Measurements from ENCODE around the gene ATE1. TPM values are rescaled to one million over a fixed set of nuclear protein-coding genes. Genes with fewer than 3 reads are reported as not detected.
"Not testable (repeated sequence)": the region's sequence is repeated elsewhere in the genome, so short reads cannot be mapped to it uniquely, and the experiment has no call there.

The ATE1 gene
- total and polyA plus RNA-seq, 4 donors = 8.3 to 30.0 (median 17.8) TPM

GRCh38 chr10:121926157-121926556 lies 1.7 kb downstream of the ATE1 start:
- 85 to 90% methylated on average over 4 of the region's 4 CpGs for WGBS, 2 donors
- H3K36me3 ChIP-seq (ENCODE audit: control insufficient read depth in 1 of 2, insufficient read depth in 2 of 2, low read length in 1 of 2) = no peaks in the 10 kb centered on the region
- DNase-seq (no peak), ATAC-seq (ENCODE audit: low FRiP score) (no peak)
- intact Hi-C loops (cut with DNase I) = loop anchor here in 1 of 2 donors (5.0 kb wide), 2 partner anchors 126 to 186 kb away; no protein-coding TSS in a partner anchor
- H3K27me3 ChIP-seq (ENCODE audit: control insufficient read depth in 1 of 2, insufficient read depth in 2 of 2, low read length in 1 of 2) = no peaks in the 10 kb centered on the region
- no peaks in the 10 kb centered on the region for H3K4me1 ChIP-seq (ENCODE audit: control insufficient read depth in 1 of 2, insufficient read depth in 2 of 2, low read length in 2 of 2)
- no peak overlapping the region for H3K27ac ChIP-seq (ENCODE audit: low read depth in 1 of 2, low read length in 2 of 2)
- H3K4me3 ChIP-seq (ENCODE audit: low read length in 2 of 2) = no peak overlapping the region
- H3K9me3 ChIP-seq (ENCODE audit: control insufficient read depth, low read length) = no peaks in the 10 kb centered on the region

- ATAC-seq (ENCODE audit: low FRiP score) (no peak), DNase-seq (no peak)
- intact Hi-C loops (cut with DNase I) = no loop called here
- H3K4me1 ChIP-seq (ENCODE audit: control insufficient read depth in 1 of 2, insufficient read depth in 2 of 2, low read length in 2 of 2) = no peaks in the 10 kb centered on the region
- WGBS, 2 donors = 54 to 58% methylated on average over 10 of the region's 10 CpGs
- no peaks in the 10 kb centered on the region for H3K27me3 ChIP-seq (ENCODE audit: control insufficient read depth in 1 of 2, insufficient read depth in 2 of 2, low read length in 1 of 2)
- H3K27ac ChIP-seq (ENCODE audit: low read depth in 1 of 2, low read length in 2 of 2) = no peak overlapping the region
- no peak overlapping the region for H3K4me3 ChIP-seq (ENCODE audit: low read length in 2 of 2)
- no peaks in the 10 kb centered on the region for H3K36me3 ChIP-seq (ENCODE audit: control insufficient read depth in 1 of 2, insufficient read depth in 2 of 2, low read length in 1 of 2)
- no peaks in the 10 kb centered on the region for H3K9me3 ChIP-seq (ENCODE audit: control insufficient read depth, low read length)
These were observed 6.4 kb downstream of the ATE1 start for GRCh38 chr10:121921238-121921931.

GRCh38 chr10:121919666-121920065 lies 8.2 kb downstream of the ATE1 start:
- no peak for ATAC-seq (ENCODE audit: low FRiP score)
- intact Hi-C loops (cut with DNase I) = no loop called here
- H3K9me3 ChIP-seq (ENCODE audit: control insufficient read depth, low read length) = no peaks in the 10 kb centered on the region
- no peaks in the 10 kb centered on the region for H3K27me3 ChIP-seq (ENCODE audit: control insufficient read depth in 1 of 2, insufficient read depth in 2 of 2, low read length in 1 of 2)
- no peaks in the 10 kb centered on the region for H3K36me3 ChIP-seq (ENCODE audit: control insufficient read depth in 1 of 2, insufficient read depth in 2 of 2, low read length in 1 of 2)
- 86 to 87% methylated on average over 10 of the region's 10 CpGs for WGBS, 2 donors
- H3K27ac ChIP-seq (ENCODE audit: low read depth in 1 of 2, low read length in 2 of 2) = no peak overlapping the region
- DNase-seq = no peak
- H3K4me1 ChIP-seq (ENCODE audit: control insufficient read depth in 1 of 2, insufficient read depth in 2 of 2, low read length in 2 of 2) = no peaks in the 10 kb centered on the region
- H3K4me3 ChIP-seq (ENCODE audit: low read length in 2 of 2) = no peak overlapping the region

- ATAC-seq (ENCODE audit: low FRiP score); H3K27ac ChIP-seq (ENCODE audit: low read depth in 1 of 2, low read length in 2 of 2); intact Hi-C loops (cut with DNase I); H3K4me3 ChIP-seq (ENCODE audit: low read length in 2 of 2); DNase-seq; H3K27me3 ChIP-seq (ENCODE audit: control insufficient read depth in 1 of 2, insufficient read depth in 2 of 2, low read length in 1 of 2); H3K36me3 ChIP-seq (ENCODE audit: control insufficient read depth in 1 of 2, insufficient read depth in 2 of 2, low read length in 1 of 2); H3K4me1 ChIP-seq (ENCODE audit: control insufficient read depth in 1 of 2, insufficient read depth in 2 of 2, low read length in 2 of 2); H3K9me3 ChIP-seq (ENCODE audit: control insufficient read depth, low read length): not testable (repeated sequence)
- WGBS, 2 donors = 94 to 97% methylated on average over 7 of the region's 7 CpGs
These were observed 9.0 kb downstream of the ATE1 start for GRCh38 chr10:121918800-121919199.

GRCh38 chr10:121914661-121915060 lies 13.2 kb downstream of the ATE1 start:
- ATAC-seq (ENCODE audit: low FRiP score) = no peak
- 82 to 83% methylated on average over 6 of the region's 6 CpGs for WGBS, 2 donors

GRCh38 chr10:121911421-121911697 lies 16.5 kb downstream of the ATE1 start:
- ATAC-seq (ENCODE audit: low FRiP score) (no peak), DNase-seq (no peak)
- Histone ChIP-seq H3K4me3 (ENCODE audit: low read length in 2 of 2) (no peak overlapping the region), H3K27me3 (ENCODE audit: control insufficient read depth in 1 of 2, insufficient read depth in 2 of 2, low read length in 1 of 2) (no peaks in the 10 kb centered on the region), H3K4me1 (ENCODE audit: control insufficient read depth in 1 of 2, insufficient read depth in 2 of 2, low read length in 2 of 2) (no peaks in the 10 kb centered on the region), H3K36me3 (ENCODE audit: control insufficient read depth in 1 of 2, insufficient read depth in 2 of 2, low read length in 1 of 2) (peaks cover 2 to 3% of the 10 kb centered on the region in 2 donors), H3K27ac (ENCODE audit: low read depth in 1 of 2, low read length in 2 of 2) (no peak overlapping the region), H3K9me3 (ENCODE audit: control insufficient read depth, low read length) (no peaks in the 10 kb centered on the region)
- intact Hi-C loops (cut with DNase I) = no loop called here
- 83 to 94% methylated on average over 2 of the region's 2 CpGs for WGBS, 2 donors

More at GRCh38 chr10:121914661-121915060, 13.2 kb downstream of the ATE1 start:
- H3K27ac ChIP-seq (ENCODE audit: low read depth in 1 of 2, low read length in 2 of 2) = no peak overlapping the region
- intact Hi-C loops (cut with DNase I) = no loop called here
- no peak for DNase-seq
- H3K27me3 ChIP-seq (ENCODE audit: control insufficient read depth in 1 of 2, insufficient read depth in 2 of 2, low read length in 1 of 2) = no peaks in the 10 kb centered on the region
- no peaks in the 10 kb centered on the region for H3K4me1 ChIP-seq (ENCODE audit: control insufficient read depth in 1 of 2, insufficient read depth in 2 of 2, low read length in 2 of 2)
- H3K9me3 ChIP-seq (ENCODE audit: control insufficient read depth, low read length) = no peaks in the 10 kb centered on the region
- no peak overlapping the region for H3K4me3 ChIP-seq (ENCODE audit: low read length in 2 of 2)
- peaks cover 2 to 3% of the 10 kb centered on the region in 2 donors for H3K36me3 ChIP-seq (ENCODE audit: control insufficient read depth in 1 of 2, insufficient read depth in 2 of 2, low read length in 1 of 2)

- Histone ChIP-seq H3K9me3 (ENCODE audit: control insufficient read depth, low read length) (no peaks in the 10 kb centered on the region), H3K27me3 (ENCODE audit: control insufficient read depth in 1 of 2, insufficient read depth in 2 of 2, low read length in 1 of 2) (no peaks in the 10 kb centered on the region), H3K36me3 (ENCODE audit: control insufficient read depth in 1 of 2, insufficient read depth in 2 of 2, low read length in 1 of 2) (peaks cover 2 to 3% of the 10 kb centered on the region in 2 donors), H3K4me3 (ENCODE audit: low read length in 2 of 2) (no peak overlapping the region), H3K4me1 (ENCODE audit: control insufficient read depth in 1 of 2, insufficient read depth in 2 of 2, low read length in 2 of 2) (no peaks in the 10 kb centered on the region), H3K27ac (ENCODE audit: low read depth in 1 of 2, low read length in 2 of 2) (no peak overlapping the region)
- ATAC-seq (ENCODE audit: low FRiP score) (no peak), DNase-seq (no peak)
- 52 to 57% methylated on average over 5 of the region's 5 CpGs for WGBS, 2 donors
- intact Hi-C loops (cut with DNase I) = no loop called here
These were observed 17.0 kb downstream of the ATE1 start for GRCh38 chr10:121910673-121911420.

GRCh38 chr10:121904888-121905287 lies 22.9 kb downstream of the ATE1 start:
- DNase-seq (no peak), ATAC-seq (ENCODE audit: low FRiP score) (no peak)
- intact Hi-C loops (cut with DNase I) = loop anchor here in 1 of 2 donors (5.0 kb wide), 1 partner anchor 963 kb away; no protein-coding TSS in a partner anchor
- Histone ChIP-seq H3K27ac (ENCODE audit: low read depth in 1 of 2, low read length in 2 of 2) (no peak overlapping the region), H3K27me3 (ENCODE audit: control insufficient read depth in 1 of 2, insufficient read depth in 2 of 2, low read length in 1 of 2) (no peaks in the 10 kb centered on the region), H3K4me1 (ENCODE audit: control insufficient read depth in 1 of 2, insufficient read depth in 2 of 2, low read length in 2 of 2) (no peaks in the 10 kb centered on the region), H3K4me3 (ENCODE audit: low read length in 2 of 2) (no peak overlapping the region), H3K36me3 (ENCODE audit: control insufficient read depth in 1 of 2, insufficient read depth in 2 of 2, low read length in 1 of 2) (no peaks in the 10 kb centered on the region), H3K9me3 (ENCODE audit: control insufficient read depth, low read length) (no peaks in the 10 kb centered on the region)
- whole genome bisulfite sequencing, 2 donors = 48 to 52% methylated on average over 2 of the region's 2 CpGs
